T-helper 9 cell (primary cell): ENCODE results near the gene BNIP5.

ENCODE experiments used
- DNase-seq: peaks from one replicate; pipeline ENCODE4 v3.0.0-alpha.2; 2020

The BNIP5 gene

GRCh38 chr6:36290668-36291620 is 45.7 kb downstream of the BNIP5 start:
- no peak for DNase-seq

GRCh38 chr6:36289281-36289878 is 47.3 kb downstream of the BNIP5 start:
- DNase-seq = no peak

GRCh38 chr6:36286858-36287257 is 49.8 kb downstream of the BNIP5 start:
- DNase-seq = no peak

- no peak for DNase-seq
Measured at GRCh38 chr6:36285797-36286196, 50.9 kb downstream of the BNIP5 start.

GRCh38 chr6:36285187-36285671 is 51.5 kb downstream of the BNIP5 start:
- no peak for DNase-seq

- no peak for DNase-seq
Measured at GRCh38 chr6:36284359-36284758, 52.3 kb downstream of the BNIP5 start.

GRCh38 chr6:36283608-36284007 is 53.1 kb downstream of the BNIP5 start:
- DNase-seq = no peak

GRCh38 chr6:36280983-36281382 is 55.7 kb downstream of the BNIP5 start:
- no peak for DNase-seq

GRCh38 chr6:36280467-36280866 is 56.2 kb downstream of the BNIP5 start:
- no peak for DNase-seq

GRCh38 chr6:36277946-36278470 is 58.7 kb downstream of the BNIP5 start:
- DNase-seq = no peak

- DNase-seq = no peak
Measured at GRCh38 chr6:36276581-36277536, 59.8 kb downstream of the BNIP5 start.

GRCh38 chr6:36273802-36274514 is 62.7 kb downstream of the BNIP5 start:
- no peak for DNase-seq

- no peak for DNase-seq
Measured at GRCh38 chr6:36273067-36273466, 63.6 kb downstream of the BNIP5 start.

- DNase-seq = no peak
Measured at GRCh38 chr6:36272234-36272633, 64.5 kb downstream of the BNIP5 start.

- no peak for DNase-seq
Measured at GRCh38 chr6:36269834-36270705, 66.6 kb downstream of the BNIP5 start, which contains the start of gene PNPLA1. Gene PNPLA1 (plus strand): TSS chr6:36270060. CDS start chr6:36270460, 400 bp downstream.

- DNase-seq = no peak
Measured at GRCh38 chr6:36268478-36269275, 68.0 kb downstream of the BNIP5 start.

- DNase-seq = no peak
Measured at GRCh38 chr6:36267731-36268477, 68.8 kb downstream of the BNIP5 start.

GRCh38 chr6:36266913-36267644 is 69.6 kb downstream of the BNIP5 start:
- no peak for DNase-seq
